GM12878 (cell line): ENCODE results near the gene VSX2. TPM values are rescaled to one million over a fixed set of nuclear protein-coding genes. Genes with fewer than 3 reads are reported as not detected.

Experiments used
- CHD1 ChIP-seq: IDR thresholded peaks from 2 replicates; pipeline ENCODE4 v1.6.1; 2012; ENCODE audit warnings: low read depth, low read length, improper control_type of control experiment
- FOXM1 ChIP-seq: IDR thresholded peaks from 2 replicates; pipeline ENCODE4 v1.6.1; 2012; ENCODE audit warnings: low read depth, mild to moderate bottlenecking, inconsistent platforms, low read length, moderate library complexity
- NR2C2 ChIP-seq: IDR thresholded peaks from 2 replicates; pipeline ENCODE4 v1.6.1; 2011; ENCODE audit warnings: borderline replicate concordance, low read depth; ENCODE audit not compliant: control insufficient read depth, insufficient read length
- POLR2AphosphoS5 ChIP-seq: IDR thresholded peaks from 2 replicates; pipeline ENCODE4 v1.6.1; 2011; ENCODE audit warnings: mild to moderate bottlenecking, low read length, inconsistent platforms
- SMARCA5 ChIP-seq: fragments of 450-650 bp; IDR thresholded peaks from 2 replicates; pipeline ENCODE4 v1.6.1; 2017; ENCODE audit warnings: mild to moderate bottlenecking
- SMC3 ChIP-seq: IDR thresholded peaks from 2 replicates; pipeline ENCODE4 v1.6.1; 2011; ENCODE audit warnings: low read length, improper control_type of control experiment, borderline replicate concordance
- polyA plus RNA-seq, 11 experiments: library from polyadenylated mRNA; depleted of rRNA in 4 of 11; unstranded in 6 of 11; stranded (reverse) in 5 of 11; fragments of >200 nt; fragmentation: Nextera tagmentation in 4 of 11; fragmentation: Illumina TruSeq in 1 of 11; extraction: Ambion mirVana in 4 of 11; extraction: Trizol in 1 of 11; gene quantifications; 1 replicate in 1 of 11; 2 replicates in 10 of 11; pipeline versions ENCODE4 v1.2.1 to v1.2.3, GENCODE V29; 2011 to 2016; ENCODE audit warnings: inconsistent platforms in 2 of 11, missing spikeins in 2 of 11, low read depth in 1 of 11
- total RNA-seq, 4 experiments: library from RNA; depleted of rRNA in 3 of 4; stranded (reverse); fragments of >200 nt in 3 of 4; fragmentation: Illumina TruSeq in 1 of 4; extraction: Trizol in 1 of 4; gene quantifications; 2 replicates each; pipeline versions ENCODE4 v1.2.1 to v1.2.3, GENCODE V29; 2013 to 2021
- TF ChIP-seq, protein P1 (sequence below): fragments of 450-650 bp; IDR thresholded peaks from 2 replicates; pipeline ENCODE4 v1.6.1; 2016; ENCODE audit warnings: mild to moderate bottlenecking, moderate library complexity, borderline replicate concordance
- TF ChIP-seq, protein P2 (sequence below): fragments of 450-650 bp; IDR thresholded peaks from 2 replicates; pipeline ENCODE4 v1.6.1; 2016; ENCODE audit warnings: mild to moderate bottlenecking
- TF ChIP-seq, protein P3 (sequence below), 3 experiments: IDR thresholded peaks in 2 of 3; conservative IDR thresholded peaks in 1 of 3; 2 replicates each; pipeline ENCODE4 v1.5.1; 2011; ENCODE audit warnings: low read depth in 3 of 3, low read length in 3 of 3, mild to moderate bottlenecking in 3 of 3, control low read depth in 2 of 3, moderate library complexity in 2 of 3, inconsistent platforms in 1 of 3, mixed read lengths in 1 of 3; ENCODE audit not compliant: control insufficient read depth in 2 of 3, insufficient read depth in 1 of 3; ENCODE audit errors: extremely low read depth in 1 of 3

Gene VSX2
- total and polyA plus RNA-seq, 10 of the 15 experiments (the other 5 are each of a cell fraction or from before 2014, with no cell fraction given): 0.04 to 0.05 TPM; not detected in 8

DNA sequence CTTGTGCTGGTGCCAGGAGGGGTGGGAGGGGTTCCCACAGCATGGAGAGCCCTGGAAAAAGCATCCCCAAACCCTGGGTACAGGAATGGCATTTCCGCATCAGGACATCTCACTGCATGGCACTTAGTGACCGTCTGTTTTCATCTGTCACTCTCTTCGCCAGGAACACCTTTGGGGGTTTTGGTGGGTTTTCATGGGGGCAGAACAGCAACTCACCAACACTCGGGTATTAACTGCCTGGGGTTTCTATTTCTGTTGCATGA, 3.5 kb downstream of the VSX2 start (continued):
- TF ChIP-seq, protein P1, sequence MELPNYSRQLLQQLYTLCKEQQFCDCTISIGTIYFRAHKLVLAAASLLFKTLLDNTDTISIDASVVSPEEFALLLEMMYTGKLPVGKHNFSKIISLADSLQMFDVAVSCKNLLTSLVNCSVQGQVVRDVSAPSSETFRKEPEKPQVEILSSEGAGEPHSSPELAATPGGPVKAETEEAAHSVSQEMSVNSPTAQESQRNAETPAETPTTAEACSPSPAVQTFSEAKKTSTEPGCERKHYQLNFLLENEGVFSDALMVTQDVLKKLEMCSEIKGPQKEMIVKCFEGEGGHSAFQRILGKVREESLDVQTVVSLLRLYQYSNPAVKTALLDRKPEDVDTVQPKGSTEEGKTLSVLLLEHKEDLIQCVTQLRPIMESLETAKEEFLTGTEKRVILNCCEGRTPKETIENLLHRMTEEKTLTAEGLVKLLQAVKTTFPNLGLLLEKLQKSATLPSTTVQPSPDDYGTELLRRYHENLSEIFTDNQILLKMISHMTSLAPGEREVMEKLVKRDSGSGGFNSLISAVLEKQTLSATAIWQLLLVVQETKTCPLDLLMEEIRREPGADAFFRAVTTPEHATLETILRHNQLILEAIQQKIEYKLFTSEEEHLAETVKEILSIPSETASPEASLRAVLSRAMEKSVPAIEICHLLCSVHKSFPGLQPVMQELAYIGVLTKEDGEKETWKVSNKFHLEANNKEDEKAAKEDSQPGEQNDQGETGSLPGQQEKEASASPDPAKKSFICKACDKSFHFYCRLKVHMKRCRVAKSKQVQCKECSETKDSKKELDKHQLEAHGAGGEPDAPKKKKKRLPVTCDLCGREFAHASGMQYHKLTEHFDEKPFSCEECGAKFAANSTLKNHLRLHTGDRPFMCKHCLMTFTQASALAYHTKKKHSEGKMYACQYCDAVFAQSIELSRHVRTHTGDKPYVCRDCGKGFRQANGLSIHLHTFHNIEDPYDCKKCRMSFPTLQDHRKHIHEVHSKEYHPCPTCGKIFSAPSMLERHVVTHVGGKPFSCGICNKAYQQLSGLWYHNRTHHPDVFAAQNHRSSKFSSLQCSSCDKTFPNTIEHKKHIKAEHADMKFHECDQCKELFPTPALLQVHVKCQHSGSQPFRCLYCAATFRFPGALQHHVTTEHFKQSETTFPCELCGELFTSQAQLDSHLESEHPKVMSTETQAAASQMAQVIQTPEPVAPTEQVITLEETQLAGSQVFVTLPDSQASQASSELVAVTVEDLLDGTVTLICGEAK: no peak
- no peak for TF ChIP-seq SMARCA5
- TF ChIP-seq, protein P2, sequence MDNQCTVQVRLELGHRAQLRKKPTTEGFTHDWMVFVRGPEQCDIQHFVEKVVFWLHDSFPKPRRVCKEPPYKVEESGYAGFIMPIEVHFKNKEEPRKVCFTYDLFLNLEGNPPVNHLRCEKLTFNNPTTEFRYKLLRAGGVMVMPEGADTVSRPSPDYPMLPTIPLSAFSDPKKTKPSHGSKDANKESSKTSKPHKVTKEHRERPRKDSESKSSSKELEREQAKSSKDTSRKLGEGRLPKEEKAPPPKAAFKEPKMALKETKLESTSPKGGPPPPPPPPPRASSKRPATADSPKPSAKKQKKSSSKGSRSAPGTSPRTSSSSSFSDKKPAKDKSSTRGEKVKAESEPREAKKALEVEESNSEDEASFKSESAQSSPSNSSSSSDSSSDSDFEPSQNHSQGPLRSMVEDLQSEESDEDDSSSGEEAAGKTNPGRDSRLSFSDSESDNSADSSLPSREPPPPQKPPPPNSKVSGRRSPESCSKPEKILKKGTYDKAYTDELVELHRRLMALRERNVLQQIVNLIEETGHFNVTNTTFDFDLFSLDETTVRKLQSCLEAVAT: no peak
- TF ChIP-seq CHD1: no peak
- TF ChIP-seq NR2C2: no peak
- TF ChIP-seq, protein P3, sequence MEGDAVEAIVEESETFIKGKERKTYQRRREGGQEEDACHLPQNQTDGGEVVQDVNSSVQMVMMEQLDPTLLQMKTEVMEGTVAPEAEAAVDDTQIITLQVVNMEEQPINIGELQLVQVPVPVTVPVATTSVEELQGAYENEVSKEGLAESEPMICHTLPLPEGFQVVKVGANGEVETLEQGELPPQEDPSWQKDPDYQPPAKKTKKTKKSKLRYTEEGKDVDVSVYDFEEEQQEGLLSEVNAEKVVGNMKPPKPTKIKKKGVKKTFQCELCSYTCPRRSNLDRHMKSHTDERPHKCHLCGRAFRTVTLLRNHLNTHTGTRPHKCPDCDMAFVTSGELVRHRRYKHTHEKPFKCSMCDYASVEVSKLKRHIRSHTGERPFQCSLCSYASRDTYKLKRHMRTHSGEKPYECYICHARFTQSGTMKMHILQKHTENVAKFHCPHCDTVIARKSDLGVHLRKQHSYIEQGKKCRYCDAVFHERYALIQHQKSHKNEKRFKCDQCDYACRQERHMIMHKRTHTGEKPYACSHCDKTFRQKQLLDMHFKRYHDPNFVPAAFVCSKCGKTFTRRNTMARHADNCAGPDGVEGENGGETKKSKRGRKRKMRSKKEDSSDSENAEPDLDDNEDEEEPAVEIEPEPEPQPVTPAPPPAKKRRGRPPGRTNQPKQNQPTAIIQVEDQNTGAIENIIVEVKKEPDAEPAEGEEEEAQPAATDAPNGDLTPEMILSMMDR (IDR thresholded peaks at IDR 0.05 in 2 of 3, conservative IDR thresholded peaks at IDR 0.05 in 1 of 3; ENCODE audit: control insufficient read depth in 2 of 3, extremely low read depth in 1 of 3, insufficient read depth in 1 of 3, low read depth in 3 of 3, low read length in 3 of 3): no peak
- TF ChIP-seq POLR2AphosphoS5: no peak
- TF ChIP-seq FOXM1: no peak
- TF ChIP-seq SMC3: no peak
